Muscle of leg (tissue), 11 donors: ENCODE results near the gene FITM1. TPM values are rescaled to one million over a fixed set of nuclear protein-coding genes. Genes with fewer than 3 reads are reported as not detected.
A peak's percentile ranks its signal among the peaks of the same experiment; 100 is the strongest.

Source experiments
- DNase-seq: peaks from one replicate; pipeline ENCODE4 v3.0.0; 2013
- H3K27ac ChIP-seq: one replicate; pipeline ENCODE4 v1.5.1; 2013; ENCODE audit warnings: mild to moderate bottlenecking, low read length, control low read depth
- H3K27me3 ChIP-seq: one replicate; pipeline ENCODE4 v1.6.1; 2013; ENCODE audit warnings: low read length; ENCODE audit not compliant: control insufficient read depth, insufficient read depth
- H3K36me3 ChIP-seq: one replicate; pipeline ENCODE4 v1.6.1; 2013; ENCODE audit warnings: low read length; ENCODE audit not compliant: control insufficient read depth, insufficient read depth
- H3K4me1 ChIP-seq: one replicate; pipeline ENCODE4 v1.6.1; 2013; ENCODE audit warnings: low read length; ENCODE audit not compliant: control insufficient read depth, insufficient read depth
- H3K4me3 ChIP-seq: one replicate; pipeline ENCODE4 v1.5.1; 2013; ENCODE audit warnings: low read length, control low read depth
- H3K9me3 ChIP-seq: replicated peaks from 2 replicates; pipeline ENCODE4 v1.6.1; 2013; ENCODE audit warnings: low read depth, low read length; ENCODE audit not compliant: control insufficient read depth
- WGBS: methylation state at CpG from one replicate; pipeline ENCODE4 v1.1.5; 2013; ENCODE audit warnings: missing lambda C conversion rate; ENCODE audit not compliant: insufficient coverage; 5-methylcytosine and 5-hydroxymethylcytosine counted together
- polyA plus RNA-seq, 8 donors: library from polyadenylated mRNA; unstranded; fragments of 120-200 nt; gene quantifications; one replicate each; pipeline versions ENCODE4 v1.2.1 to v1.2.3, GENCODE V29; 2013; ENCODE audit warnings: inconsistent platforms in 1 of 8, low replicate concordance in 1 of 8; ENCODE audit not compliant: insufficient read length in 8 of 8, insufficient read depth in 1 of 8
- total RNA-seq: library from RNA; stranded (reverse); fragments of 120-200 nt; gene quantifications from one replicate; pipeline ENCODE4 v1.2.4, GENCODE V29; 2013

FITM1 gene
- total and polyA plus RNA-seq, 9 donors, result 80.7 to 170 (median 127) TPM

- peak; percentile 93 for DNase-seq
- 35% methylated on average over 4 of the region's 7 CpGs for WGBS
- peak overlapping the region; percentile 90 for H3K27ac ChIP-seq
- no peaks in the 10 kb centered on the region for H3K9me3 ChIP-seq
- peaks cover 7% of the 10 kb centered on the region for H3K36me3 ChIP-seq
- no peaks in the 10 kb centered on the region for H3K27me3 ChIP-seq
- peak overlapping the region; percentile 8 for H3K4me3 ChIP-seq
- peaks cover 40% of the 10 kb centered on the region for H3K4me1 ChIP-seq
These were observed 474 bp downstream of the FITM1 start for GRCh38 chr14:24130717-24131548.

DNA sequence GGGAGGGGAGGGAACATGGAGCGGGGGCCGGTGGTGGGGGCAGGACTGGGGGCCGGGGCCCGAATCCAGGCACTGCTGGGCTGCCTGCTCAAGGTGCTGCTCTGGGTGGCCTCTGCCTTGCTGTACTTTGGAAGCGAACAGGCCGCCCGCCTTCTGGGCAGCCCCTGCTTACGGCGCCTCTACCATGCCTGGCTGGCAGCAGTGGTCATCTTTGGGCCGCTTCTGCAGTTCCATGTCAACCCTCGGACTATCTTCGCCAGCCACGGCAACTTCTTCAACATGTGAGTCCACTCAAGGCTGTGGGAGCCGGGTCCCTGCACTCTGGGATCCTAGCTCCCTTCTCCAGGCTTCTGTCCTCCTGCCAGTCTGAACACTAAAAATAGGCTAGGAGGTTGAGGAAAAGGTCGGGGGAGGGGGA lies 1.1 kb downstream of the FITM1 start:
- Histone ChIP-seq H3K4me1 (peaks cover 43% of the 10 kb centered on the region), H3K27ac (peak overlapping the region; percentile 90), H3K36me3 (peaks cover 7% of the 10 kb centered on the region), H3K9me3 (no peaks in the 10 kb centered on the region), H3K27me3 (no peaks in the 10 kb centered on the region), H3K4me3 (peak overlapping the region; percentile 61)
- 53% methylated on average over 10 of the region's 15 CpGs for WGBS
- no peak for DNase-seq

DNA sequence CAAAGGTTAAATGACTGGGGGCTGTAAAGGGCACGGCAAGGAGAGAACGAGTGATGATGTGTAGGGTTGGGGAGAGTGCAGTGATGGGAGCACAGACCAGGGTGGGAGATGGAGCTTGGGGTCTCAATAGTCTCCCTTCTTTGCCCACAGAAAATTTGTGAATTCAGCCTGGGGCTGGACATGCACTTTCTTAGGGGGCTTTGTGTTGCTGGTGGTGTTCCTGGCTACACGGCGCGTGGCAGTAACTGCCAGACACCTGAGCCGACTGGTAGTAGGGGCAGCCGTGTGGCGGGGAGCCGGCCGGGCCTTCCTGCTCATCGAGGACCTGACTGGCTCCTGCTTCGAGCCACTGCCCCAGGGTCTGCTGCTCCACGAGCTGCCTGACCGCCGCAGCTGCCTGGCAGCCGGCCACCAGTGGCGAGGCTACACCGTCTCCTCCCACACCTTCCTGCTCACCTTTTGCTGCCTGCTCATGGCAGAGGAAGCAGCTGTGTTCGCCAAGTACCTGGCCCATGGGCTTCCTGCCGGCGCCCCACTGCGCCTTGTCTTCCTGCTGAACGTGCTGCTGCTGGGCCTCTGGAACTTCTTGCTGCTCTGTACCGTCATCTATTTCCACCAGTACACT lies 1.7 kb downstream of the FITM1 start:
- H3K27ac ChIP-seq, result peak overlapping the region; percentile 90
- no peaks in the 10 kb centered on the region for H3K27me3 ChIP-seq
- no peak for DNase-seq
- H3K4me1 ChIP-seq, result peaks cover 49% of the 10 kb centered on the region
- H3K36me3 ChIP-seq, result peaks cover 12% of the 10 kb centered on the region
- H3K4me3 ChIP-seq, result peak overlapping the region; percentile 61
- H3K9me3 ChIP-seq, result no peaks in the 10 kb centered on the region
- 55% methylated on average over 24 of the region's 24 CpGs for WGBS

GRCh38 chr14:24132976-24133375 lies 2.5 kb downstream of the FITM1 start:
- H3K4me1 ChIP-seq, result peaks cover 54% of the 10 kb centered on the region
- WGBS, result no CpG with 5 or more reads among the region's 2 CpGs
- peak overlapping the region; percentile 90 for H3K27ac ChIP-seq
- no peak for DNase-seq
- peak overlapping the region; percentile 61 for H3K4me3 ChIP-seq
- H3K9me3 ChIP-seq, result no peaks in the 10 kb centered on the region
- no peaks in the 10 kb centered on the region for H3K27me3 ChIP-seq
- peaks cover 20% of the 10 kb centered on the region for H3K36me3 ChIP-seq

DNA sequence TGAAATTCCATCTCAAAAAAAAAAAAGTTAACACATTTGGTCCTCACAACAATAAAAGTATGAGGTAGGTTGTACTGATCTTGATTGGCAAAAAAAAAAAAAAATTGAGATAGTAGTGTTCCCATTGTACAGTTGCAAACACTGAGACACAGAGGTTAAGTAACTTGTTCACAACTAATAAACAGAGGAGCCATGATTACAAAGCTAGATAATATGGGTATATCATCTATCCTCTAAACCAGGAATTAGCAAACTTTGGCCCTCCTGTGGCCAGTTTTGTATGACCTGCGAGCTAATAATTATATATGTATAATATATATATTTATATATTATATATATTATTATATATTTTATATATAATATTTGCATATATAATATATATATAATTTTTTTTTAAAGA lies 3.3 kb downstream of the FITM1 start:
- WGBS, result no CpG with 5 or more reads among the region's 1 CpG
- H3K27me3 ChIP-seq, result no peaks in the 10 kb centered on the region
- peaks cover 60% of the 10 kb centered on the region for H3K4me1 ChIP-seq
- H3K4me3 ChIP-seq, result no peak overlapping the region
- H3K9me3 ChIP-seq, result no peaks in the 10 kb centered on the region
- no peak for DNase-seq
- no peak overlapping the region for H3K27ac ChIP-seq
- H3K36me3 ChIP-seq, result peaks cover 27% of the 10 kb centered on the region

DNA sequence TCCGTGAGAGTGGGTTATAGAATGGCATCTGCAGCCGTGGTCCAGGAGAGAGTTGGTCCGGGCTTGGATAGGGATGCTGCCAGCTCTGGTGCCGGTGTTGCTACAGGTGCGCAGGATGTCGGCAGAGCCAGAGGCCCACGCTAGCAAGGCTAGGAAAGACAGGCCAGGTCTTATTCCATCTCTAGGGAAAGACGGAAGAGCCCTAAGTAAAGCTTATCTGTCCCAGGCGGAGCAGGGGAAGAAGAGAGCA lies 5.0 kb downstream of the FITM1 start:
- Histone ChIP-seq H3K27ac (peak overlapping the region; percentile 90), H3K27me3 (no peaks in the 10 kb centered on the region)
- WGBS, result 2% methylated on average over 9 of the region's 9 CpGs

GRCh38 chr14:24135834-24136683 lies 5.6 kb downstream of the FITM1 start, which contains the start of gene PSME1:
TSS of gene PSME1 (plus strand) at chr14:24136194. CDS start at chr14:24136263, 69 bp downstream.
- H3K36me3 ChIP-seq, result peaks cover 37% of the 10 kb centered on the region
- no peaks in the 10 kb centered on the region for H3K27me3 ChIP-seq
- DNase-seq, result peak; percentile 95
- peaks cover 63% of the 10 kb centered on the region for H3K4me1 ChIP-seq
- H3K4me3 ChIP-seq, result peak within 1 kb of the TSS; percentile 95
- H3K9me3 ChIP-seq, result no peaks in the 10 kb centered on the region
- H3K27ac ChIP-seq, result peak within 1 kb of the TSS; percentile 90
- WGBS, result under 1% methylated on average over 70 of the region's 75 CpGs

More for the DNA sequence above, 5.0 kb downstream of the FITM1 start:
- no peak for DNase-seq
- peaks cover 37% of the 10 kb centered on the region for H3K36me3 ChIP-seq
- peak overlapping the region; percentile 95 for H3K4me3 ChIP-seq
- H3K9me3 ChIP-seq, result no peaks in the 10 kb centered on the region
- H3K4me1 ChIP-seq, result peaks cover 64% of the 10 kb centered on the region

GRCh38 chr14:24136684-24137528 lies 6.4 kb downstream of the FITM1 start:
- Histone ChIP-seq H3K9me3 (no peaks in the 10 kb centered on the region), H3K27me3 (no peaks in the 10 kb centered on the region), H3K4me3 (peak overlapping the region; percentile 95), H3K27ac (peak overlapping the region; percentile 79), H3K4me1 (peaks cover 61% of the 10 kb centered on the region), H3K36me3 (peaks cover 37% of the 10 kb centered on the region)
- 28% methylated on average over 7 of the region's 13 CpGs for WGBS
- no peak for DNase-seq

- H3K4me1 ChIP-seq, result peaks cover 57% of the 10 kb centered on the region
- DNase-seq, result no peak
- WGBS, result 85% methylated on average over 6 of the region's 8 CpGs
- H3K36me3 ChIP-seq, result peaks cover 33% of the 10 kb centered on the region
- H3K9me3 ChIP-seq, result no peaks in the 10 kb centered on the region
- H3K27me3 ChIP-seq, result no peaks in the 10 kb centered on the region
- H3K27ac ChIP-seq, result no peak overlapping the region
- no peak overlapping the region for H3K4me3 ChIP-seq
These were observed 7.3 kb downstream of the FITM1 start for GRCh38 chr14:24137529-24138395.
